ENCODE measurements around the gene GFRA1.
"Not testable (repeated sequence)": the region's sequence is repeated elsewhere in the genome, so short reads cannot be mapped to it uniquely, and the experiment has no call there.

Gene GFRA1

GRCh38 chr10:116056445-116057293, 216.3 kb downstream of the GFRA1 start:
- DNase-seq: no peak

DNA sequence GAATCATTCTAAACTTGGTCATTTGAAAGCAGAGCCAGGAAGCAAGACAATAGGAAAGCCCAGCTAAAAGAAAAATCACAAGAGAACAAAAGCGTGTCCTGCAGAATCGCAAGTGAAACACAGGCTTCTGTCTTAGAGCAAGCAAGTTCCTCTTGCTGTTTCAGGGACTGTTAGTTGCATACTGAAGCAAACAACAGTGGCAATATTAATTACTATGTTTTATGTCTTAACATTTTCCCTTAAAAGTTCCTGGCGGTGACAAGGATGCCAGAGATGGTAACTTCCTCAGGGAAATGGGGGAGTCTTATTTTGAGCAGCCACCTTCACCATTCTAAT, 217.1 kb downstream of the GFRA1 start:
- no peak for DNase-seq

DNA sequence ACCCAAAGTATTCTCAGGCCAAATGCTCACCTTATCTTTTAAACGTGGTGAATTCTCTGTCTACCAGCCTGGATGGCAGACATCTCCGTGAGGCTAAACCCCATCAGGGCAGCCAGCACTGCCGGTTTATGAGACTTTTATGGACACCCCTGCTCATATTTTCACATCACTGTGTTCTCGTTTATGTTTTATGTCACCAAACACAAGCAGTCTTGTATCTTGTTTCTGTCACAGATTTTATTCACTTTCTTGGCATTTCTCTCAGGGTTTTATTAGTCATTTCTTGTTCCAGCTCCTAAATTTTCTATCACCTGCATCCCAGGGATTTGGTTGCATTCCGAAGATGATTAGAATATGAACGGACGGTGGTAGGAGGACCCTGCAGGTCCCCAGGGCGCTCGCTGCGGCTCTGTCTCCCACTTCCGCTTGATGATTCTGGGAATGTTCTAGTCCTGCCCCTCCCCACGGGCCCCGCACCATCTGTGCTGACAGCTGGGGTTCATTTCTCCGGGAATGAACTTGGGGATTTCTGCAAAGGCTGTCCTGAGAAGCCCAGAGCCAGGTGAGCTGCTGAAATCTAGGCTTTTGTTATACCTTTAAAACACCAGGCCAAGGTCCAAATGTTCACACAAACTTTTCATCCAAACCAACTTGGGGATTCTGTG, 217.6 kb downstream of the GFRA1 start:
- DNase-seq: no peak

GRCh38 chr10:116053910-116054309, 219.1 kb downstream of the GFRA1 start:
- no peak for DNase-seq

DNA sequence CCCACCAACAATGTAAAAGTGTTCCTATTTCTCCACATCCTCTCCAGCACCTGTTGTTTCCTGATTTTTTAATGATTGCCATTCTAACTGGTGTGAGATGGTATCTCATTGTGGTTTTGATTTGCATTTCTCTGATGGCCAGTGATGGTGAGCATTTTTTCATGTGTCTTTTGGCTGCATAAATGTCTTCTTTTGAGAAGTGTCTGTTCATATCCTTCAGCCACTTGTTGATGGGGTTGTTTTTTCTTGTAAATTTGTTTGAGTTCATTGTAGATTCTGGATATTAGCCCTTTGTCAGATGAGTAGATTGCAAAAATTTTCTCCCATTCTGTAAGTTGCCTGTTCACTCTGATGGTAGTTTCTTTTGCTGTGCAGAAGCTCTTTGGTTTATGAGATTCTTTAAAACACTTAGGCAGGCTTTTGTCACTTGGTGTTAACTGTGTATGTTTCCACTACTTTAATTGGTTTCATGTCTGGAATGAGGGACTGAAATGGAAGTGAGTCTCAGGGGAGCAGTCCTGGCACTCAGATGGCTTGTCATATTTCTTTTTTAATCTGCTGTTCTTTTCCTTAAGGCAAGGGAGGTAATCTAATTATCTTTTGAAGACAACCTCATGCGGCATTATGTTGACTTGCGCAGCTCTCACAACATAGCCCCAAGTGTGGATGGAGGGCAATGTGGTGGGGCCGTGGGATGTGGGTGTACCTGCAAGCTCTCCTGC, 219.8 kb downstream of the GFRA1 start:
- not testable (repeated sequence) for DNase-seq

DNA sequence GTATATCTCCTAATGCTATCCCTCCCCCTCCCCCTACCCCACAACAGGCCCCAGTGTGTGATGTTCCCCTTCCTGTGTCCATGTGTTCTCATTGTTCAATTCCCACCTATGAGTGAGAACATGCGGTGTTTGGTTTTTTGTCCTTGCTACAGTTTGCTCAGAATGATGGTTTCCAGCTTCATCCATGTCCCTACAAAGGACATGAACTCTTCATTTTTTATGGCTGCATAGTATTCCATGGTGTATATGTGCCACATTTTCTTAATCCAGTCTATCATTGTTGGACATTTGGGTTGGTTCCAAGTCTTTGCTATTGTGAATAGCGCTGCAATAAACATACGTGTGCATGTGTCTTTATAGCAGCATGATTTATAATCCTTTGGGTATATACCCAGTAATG, 220.5 kb downstream of the GFRA1 start:
- not testable (repeated sequence) for DNase-seq

GRCh38 chr10:116049974-116050304, 223.1 kb downstream of the GFRA1 start:
- DNase-seq: no peak

DNA sequence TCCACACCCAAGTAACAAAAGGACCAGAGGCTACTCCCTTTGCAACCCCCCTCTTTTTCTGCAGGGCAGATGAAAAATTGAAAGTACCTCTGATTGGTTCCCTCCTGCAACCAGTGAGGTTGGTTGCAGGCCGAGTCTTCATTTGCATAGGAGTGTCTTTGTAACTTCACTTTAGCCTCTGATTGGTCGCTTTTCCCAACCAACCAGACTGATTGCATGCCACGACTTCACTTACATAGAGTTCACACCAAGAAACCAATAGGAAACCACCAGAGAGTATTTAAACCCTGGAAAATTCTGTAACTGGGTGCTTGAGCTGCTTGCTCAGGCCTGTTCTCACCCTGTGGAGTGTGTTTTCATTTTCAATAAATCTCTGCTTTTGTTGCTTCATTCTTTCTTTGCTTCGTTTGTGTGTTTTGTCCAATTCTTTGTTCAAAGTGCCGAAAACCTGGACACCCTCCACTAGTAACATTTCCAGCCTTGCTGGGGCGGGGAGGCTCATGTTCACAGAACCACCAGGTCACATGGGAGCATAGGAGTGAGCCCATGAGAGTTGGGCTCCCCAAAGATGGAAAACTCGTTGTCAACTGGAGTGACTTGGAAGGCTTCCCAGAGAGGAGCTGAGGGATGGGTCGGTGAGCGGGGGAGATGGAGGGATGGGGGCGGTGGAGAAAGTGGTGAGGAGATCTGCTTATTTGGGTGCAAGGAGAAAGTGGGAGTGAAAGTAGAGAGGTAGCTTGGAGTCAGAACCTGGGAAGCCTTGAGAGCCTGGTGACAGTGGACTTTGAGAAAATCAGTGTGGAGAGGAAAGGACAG, 223.6 kb downstream of the GFRA1 start:
- no peak for DNase-seq

DNA sequence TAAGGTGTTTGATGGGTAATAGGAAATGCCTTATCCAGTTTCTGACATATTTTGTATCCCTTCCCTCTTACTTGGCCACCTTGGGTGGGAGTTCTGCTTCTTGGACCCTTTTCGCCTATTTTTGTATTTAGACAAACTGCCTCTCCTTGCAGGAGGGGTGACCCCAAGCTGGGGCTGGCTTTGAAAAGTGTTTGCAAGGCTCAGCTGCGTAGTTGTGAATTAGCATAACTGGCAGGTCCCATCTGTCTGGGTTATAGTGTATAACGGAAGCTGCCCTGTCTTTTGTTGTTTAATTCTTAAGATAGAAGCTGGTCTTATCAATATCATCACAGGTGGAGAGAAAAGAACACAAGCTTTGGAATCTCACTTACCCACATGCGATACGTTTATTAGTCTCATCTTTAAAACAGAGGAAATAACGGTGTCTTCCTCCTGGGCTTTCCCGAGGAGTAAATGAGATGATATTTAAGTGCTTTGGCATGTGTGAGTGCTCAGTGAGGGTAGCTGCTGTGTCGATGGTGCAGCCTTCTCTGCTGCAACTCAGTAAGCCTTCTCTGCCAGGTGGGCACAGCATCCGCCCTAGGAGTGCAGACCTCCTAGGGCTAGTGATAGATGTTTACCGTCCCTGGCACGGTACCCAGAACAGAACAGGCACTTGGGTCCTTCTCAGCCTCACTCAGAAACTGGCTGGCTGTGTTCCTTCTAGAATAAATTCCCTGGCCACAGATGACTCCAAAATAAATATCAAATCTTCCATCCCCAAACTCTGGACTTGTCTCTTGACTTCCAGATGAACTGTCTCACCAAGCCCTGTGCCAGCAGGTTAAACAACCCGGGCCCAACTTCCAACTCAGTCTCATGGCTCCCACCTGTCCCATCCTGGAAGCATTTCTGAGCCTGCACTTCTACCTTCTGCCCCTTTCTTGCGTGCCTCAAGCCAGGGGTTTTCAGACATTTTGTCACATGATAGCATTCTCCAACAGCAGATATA, 227.3 kb downstream of the GFRA1 start:
- DNase-seq: no peak

GRCh38 chr10:116044801-116045248, 228.2 kb downstream of the GFRA1 start:
- DNase-seq: no peak

DNA sequence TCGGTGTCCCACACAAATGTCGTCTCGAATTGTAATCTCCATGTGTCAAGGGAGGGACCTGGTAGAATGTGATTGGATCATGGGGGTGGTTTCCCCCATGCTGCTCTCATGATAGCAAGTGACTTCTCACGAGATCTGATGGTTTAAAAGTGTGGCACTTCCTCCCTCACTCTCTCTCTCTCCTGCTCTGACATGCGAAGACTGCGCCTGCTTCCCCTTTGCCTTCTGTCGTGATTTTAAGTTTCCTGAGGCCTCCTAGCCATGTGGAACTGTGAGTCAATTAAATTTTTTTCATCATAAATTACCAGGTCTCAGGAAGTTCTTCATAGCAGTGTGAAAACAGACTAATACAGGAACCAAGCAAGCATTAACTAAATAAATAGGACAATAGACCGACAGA, 229.1 kb downstream of the GFRA1 start:
- DNase-seq: no peak

DNA sequence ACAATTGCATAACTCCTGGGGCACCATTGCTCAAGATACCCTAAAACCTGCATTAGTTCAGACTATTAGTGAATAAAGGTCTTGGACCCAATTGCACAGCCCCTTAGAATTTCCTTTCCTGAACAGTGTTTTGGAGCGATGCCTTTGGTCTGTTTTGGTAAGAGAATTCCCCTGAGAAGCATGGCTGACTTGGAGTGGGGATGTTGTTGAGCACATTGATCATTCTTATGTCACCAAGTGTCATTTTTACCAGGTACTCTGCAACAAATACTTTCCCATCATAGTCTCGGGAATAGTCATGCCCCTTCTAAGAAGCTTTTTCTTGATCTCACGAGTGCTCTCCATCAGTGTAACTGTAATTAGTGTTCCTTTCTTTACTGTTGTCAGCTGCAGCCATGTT, 229.7 kb downstream of the GFRA1 start:
- DNase-seq: no peak

DNA sequence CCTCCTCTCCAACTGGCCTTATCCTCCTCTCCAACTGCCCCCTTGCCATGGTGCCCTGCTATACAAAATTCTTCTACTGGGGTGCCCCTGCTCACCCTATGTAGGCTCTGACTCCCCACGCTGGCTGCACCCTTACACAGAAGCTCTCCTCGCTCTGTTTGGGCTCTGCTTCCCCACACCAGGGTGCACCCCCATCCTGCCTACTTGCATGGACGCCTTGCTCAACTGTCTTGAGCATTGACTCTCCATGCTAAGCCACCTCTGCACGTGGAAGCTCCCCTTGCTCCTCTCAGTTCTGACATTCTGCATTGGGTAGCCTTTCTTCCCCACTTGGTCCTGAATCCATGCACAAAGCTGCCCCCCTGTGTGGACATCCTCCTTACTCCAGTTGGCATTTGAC, 231.1 kb downstream of the GFRA1 start:
- DNase-seq: no peak

DNA sequence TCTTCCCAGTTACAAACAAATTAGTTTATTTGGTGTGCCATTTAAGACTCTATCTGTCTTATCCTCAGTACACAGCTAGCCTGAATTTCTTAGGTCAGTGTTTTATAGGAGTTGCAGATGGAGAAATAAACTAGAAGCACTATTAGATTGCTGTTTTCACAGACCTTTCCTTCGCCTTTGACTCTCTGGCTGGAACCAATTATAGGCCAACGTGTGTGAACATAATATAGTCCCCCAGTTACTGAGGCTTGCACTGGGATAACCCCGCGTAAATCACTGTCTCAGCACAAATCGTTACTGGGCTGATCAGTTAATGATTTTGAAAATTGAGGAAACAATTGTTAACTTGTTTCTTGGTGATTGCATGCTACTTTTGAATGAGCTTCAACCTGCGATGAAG, 233.4 kb downstream of the GFRA1 start:
- DNase-seq: no peak

GRCh38 chr10:116038259-116038658, 234.7 kb downstream of the GFRA1 start:
- DNase-seq: no peak

DNA sequence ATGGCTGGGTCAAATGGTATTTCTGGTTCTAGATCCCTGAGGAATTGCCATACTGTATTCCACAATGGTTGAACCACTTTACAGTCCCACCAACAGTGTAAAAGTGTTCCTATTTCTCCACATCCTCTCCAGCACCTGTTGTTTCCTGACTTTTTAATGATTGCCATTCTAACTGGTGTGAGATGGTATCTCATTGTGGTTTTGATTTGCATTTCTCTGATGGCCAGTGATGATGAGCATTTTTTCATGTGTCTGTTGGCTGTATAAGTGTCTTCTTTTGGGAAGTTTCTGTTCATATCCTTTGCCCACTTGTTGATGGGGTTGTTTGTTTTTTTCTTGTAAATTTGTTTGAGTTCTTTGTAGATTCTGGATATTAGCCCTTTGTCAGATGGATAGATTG, 237.6 kb downstream of the GFRA1 start:
- DNase-seq: not testable (repeated sequence)

DNA sequence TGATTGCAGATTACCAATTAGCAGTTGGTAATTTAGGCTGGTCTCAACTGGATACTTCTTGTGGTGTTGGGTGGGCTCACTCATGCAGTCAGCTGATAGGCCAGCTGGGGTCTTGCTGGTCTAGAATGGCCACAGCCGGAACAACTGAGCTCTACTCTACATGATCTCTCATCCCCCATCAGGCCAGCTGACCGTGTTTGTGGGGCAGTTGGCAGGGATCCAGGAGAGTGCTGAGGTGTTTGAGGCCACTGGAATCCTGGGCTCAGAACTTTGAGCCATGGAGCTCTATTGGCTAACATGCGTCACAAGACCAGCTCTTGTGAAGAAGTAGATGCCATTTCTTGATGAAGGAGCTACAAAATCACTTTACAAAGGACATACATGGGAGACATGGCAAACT, 242.4 kb downstream of the GFRA1 start:
- DNase-seq: no peak

DNA sequence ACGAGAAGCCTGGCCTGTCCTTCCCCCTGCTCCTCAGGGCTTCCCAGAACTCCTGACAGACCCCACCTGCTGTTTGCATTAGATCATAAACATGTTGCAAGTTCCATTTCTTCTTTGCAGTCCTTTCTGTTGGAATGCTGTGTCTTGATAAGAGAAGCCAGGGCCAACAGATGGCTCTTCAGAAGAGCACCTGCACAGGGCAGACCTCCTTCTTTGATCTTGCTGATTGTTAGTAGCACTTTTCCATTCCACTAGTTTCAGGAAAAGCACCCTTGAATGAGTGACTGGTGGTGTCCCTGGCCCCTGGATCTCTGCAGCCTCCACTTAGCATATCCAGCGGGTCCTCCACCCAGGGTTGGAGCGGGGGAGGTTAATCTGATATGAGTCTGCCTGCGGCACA, 243.2 kb downstream of the GFRA1 start:
- DNase-seq: no peak

- DNase-seq: no peak
These were observed 245.7 kb downstream of the GFRA1 start for GRCh38 chr10:116027355-116027754.

DNA sequence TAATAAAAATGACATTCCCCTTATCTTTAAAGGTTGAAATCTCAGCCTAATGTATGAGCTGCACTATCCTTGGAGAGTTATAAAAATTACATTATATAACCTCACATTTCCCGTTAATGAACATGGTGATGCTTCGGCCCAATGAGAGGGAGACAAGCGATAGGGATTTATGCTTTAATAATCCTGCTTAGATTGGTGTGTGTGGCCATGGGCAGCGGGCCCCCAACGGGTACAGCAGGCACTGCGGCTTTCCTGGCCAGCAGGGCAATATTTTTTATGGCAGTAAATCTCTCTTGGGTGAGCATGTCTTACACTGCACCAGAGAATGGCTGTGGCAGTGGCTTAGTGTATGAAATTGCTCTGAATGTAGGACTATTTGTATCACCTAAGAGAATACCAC, 246.3 kb downstream of the GFRA1 start:
- DNase-seq: no peak

- no peak for DNase-seq
These were observed 246.7 kb downstream of the GFRA1 start for GRCh38 chr10:116026315-116026714.
